ENCODE results near the gene CYP26B1. TPM values are rescaled to one million over a fixed set of nuclear protein-coding genes. Genes with fewer than 3 reads are reported as not detected.

The CYP26B1 gene
- total and polyA plus RNA-seq, 11 donors, result 0.76 to 5.9 (median 2.1) TPM

DNA sequence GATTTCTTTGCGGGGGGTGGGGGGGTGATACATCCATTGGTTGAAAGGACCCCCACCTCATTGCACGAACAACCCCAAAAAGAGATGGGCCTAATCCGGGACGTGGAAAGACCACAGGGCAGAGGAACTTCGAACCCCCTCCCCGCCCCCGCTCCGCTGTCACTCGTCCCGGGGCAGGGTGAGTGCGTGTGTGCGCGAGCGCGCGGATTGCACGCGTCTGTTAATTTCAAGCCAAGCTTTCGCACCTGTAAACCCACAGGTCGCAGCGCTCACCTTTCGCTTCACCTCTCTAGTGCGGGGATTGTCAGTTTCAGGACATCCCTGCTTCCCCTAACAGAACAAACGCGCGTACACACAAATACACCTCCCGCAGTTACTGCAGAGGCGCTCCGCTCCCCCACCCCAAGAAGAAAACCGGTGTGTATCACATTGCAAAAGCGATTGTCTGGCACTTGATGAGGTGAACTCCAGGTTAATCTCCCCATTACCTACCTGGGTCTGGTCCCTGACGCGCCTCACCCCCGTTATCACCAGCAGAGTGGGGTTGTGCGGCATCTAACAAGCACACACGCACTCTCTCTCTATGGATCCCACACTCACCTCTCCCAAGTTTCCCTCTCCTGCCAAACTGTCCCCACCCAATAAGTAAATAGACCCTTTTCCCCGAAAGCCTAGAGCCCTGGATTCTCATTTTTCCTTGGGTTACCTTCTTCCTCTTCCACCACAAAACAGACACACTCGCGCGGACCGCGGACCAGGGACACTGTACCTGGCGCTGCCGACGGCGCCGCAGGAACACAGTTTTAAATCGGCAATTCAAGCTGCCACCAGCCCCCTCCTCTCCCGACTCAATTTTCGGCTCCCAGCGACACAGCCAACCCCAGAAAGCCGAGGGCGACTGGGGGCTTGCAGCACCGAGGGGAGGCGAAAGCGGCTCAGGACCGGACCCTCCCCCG is 1.0 kb downstream of the CYP26B1 start:
- peaks cover 7 to 83% (median 68%) of the 10 kb centered on the region in 12 donors for H3K4me1 ChIP-seq
- H3K27ac ChIP-seq, result no peak overlapping the region
- 3 to 6% (median 5%) methylated on average over 51 to 58 of the region's 58 CpGs for WGBS, 4 donors
- intact Hi-C loops (cut with DNase I), result loop anchor here in 8 of 10 donors (5.0 to 10.0 kb wide), 6 partner anchors 344 to 599 kb away; no protein-coding TSS in a partner anchor
- peak overlapping the region; percentile 6 to 65 (median 41) for H3K4me3 ChIP-seq
- no peaks in the 10 kb centered on the region for H3K9me3 ChIP-seq
- H3K36me3 ChIP-seq, result no peaks in the 10 kb centered on the region
- peaks cover 15 to 85% (median 46%) of the 10 kb centered on the region in 9 donors for H3K27me3 ChIP-seq
- DNase-seq (peak in 4 of 5 donors; percentile 6 to 56 (median 20)), ATAC-seq (no peak)
- TF ChIP-seq POLR2A (IDR thresholded peaks at IDR 0.05), result no peak
- TF ChIP-seq, protein P1, sequence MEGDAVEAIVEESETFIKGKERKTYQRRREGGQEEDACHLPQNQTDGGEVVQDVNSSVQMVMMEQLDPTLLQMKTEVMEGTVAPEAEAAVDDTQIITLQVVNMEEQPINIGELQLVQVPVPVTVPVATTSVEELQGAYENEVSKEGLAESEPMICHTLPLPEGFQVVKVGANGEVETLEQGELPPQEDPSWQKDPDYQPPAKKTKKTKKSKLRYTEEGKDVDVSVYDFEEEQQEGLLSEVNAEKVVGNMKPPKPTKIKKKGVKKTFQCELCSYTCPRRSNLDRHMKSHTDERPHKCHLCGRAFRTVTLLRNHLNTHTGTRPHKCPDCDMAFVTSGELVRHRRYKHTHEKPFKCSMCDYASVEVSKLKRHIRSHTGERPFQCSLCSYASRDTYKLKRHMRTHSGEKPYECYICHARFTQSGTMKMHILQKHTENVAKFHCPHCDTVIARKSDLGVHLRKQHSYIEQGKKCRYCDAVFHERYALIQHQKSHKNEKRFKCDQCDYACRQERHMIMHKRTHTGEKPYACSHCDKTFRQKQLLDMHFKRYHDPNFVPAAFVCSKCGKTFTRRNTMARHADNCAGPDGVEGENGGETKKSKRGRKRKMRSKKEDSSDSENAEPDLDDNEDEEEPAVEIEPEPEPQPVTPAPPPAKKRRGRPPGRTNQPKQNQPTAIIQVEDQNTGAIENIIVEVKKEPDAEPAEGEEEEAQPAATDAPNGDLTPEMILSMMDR (IDR thresholded peaks at IDR 0.05), result no peak

DNA sequence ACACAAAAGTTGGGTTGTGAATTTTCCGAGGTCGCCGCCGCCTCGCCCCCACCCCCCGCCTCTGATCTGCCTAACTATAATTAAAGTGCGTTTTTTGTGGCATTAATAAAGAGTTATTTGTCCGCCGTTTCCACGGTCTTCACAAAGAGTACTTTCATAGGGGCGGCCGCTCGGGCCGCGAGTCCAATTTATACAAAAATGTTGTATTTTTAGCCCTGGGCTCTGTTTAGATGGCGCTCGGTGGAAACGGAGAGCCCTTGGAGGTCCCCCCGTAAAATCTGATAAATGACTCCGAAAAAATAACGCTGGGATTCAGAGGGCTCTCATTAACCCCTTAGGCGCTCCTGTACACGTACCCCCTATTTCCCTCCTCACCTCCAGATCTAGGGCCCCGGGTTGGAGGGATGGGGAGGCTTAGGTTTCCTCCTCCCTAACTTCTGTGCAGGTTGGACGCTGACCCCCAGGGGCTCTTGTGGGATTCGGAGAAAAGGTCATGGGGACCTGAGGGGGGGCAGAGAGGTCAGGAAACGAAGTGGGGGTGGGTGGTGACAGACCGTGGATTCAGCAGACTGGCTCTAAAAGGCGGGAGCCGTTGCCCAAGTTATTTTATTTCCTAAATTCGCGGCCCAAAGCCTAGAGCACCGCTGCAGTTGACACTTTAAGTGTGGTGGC is 1.9 kb downstream of the CYP26B1 start:
- Histone ChIP-seq H3K4me1 (peaks cover 7 to 83% (median 68%) of the 10 kb centered on the region in 12 donors), H3K27ac (peak overlapping the region in 3 of 12 donors; percentile 3 to 82 (median 66)), H3K36me3 (no peaks in the 10 kb centered on the region), H3K4me3 (peak overlapping the region; percentile 35 to 67 (median 58)), H3K27me3 (peaks cover 15 to 79% (median 46%) of the 10 kb centered on the region in 9 donors), H3K9me3 (no peaks in the 10 kb centered on the region)
- ATAC-seq (no peak), DNase-seq (peak in 2 of 5 donors; percentile 5 to 18)
- 2 to 3% (median 3%) methylated on average over 31 to 33 of the region's 33 CpGs for WGBS, 4 donors
- intact Hi-C loops (cut with DNase I), result loop anchor here in 8 of 10 donors (5.0 to 10.0 kb wide), 6 partner anchors 343 to 599 kb away; no protein-coding TSS in a partner anchor
- TF ChIP-seq, protein P1 (IDR thresholded peaks at IDR 0.05), result no peak
- no peak for TF ChIP-seq POLR2A (IDR thresholded peaks at IDR 0.05)

DNA sequence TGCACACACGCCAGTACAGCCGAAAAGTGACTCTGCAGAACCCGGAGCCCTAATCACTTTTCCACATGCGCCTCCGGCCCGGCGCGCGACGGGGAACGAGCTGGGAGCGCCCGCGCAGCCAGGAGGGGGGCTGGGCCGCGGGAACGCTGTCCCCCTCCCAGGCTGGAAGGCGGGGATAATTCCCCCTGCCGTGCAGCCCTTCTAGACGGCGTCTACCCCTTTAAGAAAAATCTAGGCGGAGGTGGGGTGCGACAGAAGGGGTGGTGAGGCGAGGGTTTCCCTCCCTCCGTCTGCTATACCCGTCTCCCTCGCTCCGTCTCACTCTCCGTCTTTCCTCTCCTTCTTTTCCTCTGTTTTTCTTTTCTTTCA is 2.4 kb downstream of the CYP26B1 start:
- 0% methylated on average over 27 to 29 of the region's 29 CpGs for WGBS, 4 donors
- Histone ChIP-seq H3K27ac (peak overlapping the region in 6 of 12 donors; percentile 65 to 82 (median 72)), H3K9me3 (no peaks in the 10 kb centered on the region), H3K4me3 (peak overlapping the region; percentile 35 to 67 (median 58)), H3K36me3 (no peaks in the 10 kb centered on the region), H3K27me3 (peaks cover 15 to 75% (median 46%) of the 10 kb centered on the region in 9 donors), H3K4me1 (peaks cover 7 to 79% (median 68%) of the 10 kb centered on the region in 12 donors)
- peak; percentile 30 to 62 (median 55) for DNase-seq
- ATAC-seq, result peak in 3 of 4 donors; percentile 4 to 15 (median 6)
- intact Hi-C loops (cut with DNase I), result loop anchor here in 8 of 10 donors (5.0 to 10.0 kb wide), 6 partner anchors 343 to 600 kb away; no protein-coding TSS in a partner anchor
- no peak for TF ChIP-seq POLR2A (IDR thresholded peaks at IDR 0.05)

DNA sequence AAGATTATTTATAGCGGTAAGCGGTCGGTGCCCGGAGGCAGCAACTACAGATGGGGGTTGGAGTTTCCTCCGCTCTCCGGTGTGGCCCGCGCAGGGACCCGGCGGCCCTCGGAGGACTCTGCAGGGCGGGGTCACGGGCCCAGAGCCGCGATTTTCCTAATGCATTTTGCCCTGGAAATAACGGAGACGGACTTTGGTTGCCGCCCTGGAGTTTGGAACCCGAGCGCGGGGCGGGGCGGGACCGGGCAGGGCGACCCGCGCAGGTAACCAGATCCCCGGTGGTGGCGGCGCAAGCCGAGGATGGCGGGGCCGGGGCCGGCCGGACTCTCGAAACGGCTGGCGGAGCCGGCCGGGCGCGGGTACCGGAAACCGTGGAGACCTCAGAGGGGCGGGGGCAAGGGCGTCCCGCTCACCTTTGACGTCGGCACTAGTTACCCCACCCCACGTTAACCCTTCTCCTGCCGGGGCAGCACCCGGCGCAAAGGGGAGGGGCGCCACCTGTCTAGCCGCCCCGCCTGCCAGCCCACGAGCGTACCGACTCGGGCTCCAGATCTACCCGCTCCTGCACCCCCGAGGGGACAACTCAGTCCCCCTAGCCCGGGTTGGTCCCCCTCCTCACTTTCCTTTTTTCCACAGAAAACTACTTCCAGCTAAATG is 2.9 kb downstream of the CYP26B1 start:
- Histone ChIP-seq H3K36me3 (no peaks in the 10 kb centered on the region), H3K4me3 (peak overlapping the region; percentile 35 to 67 (median 58)), H3K27me3 (peaks cover 15 to 70% (median 41%) of the 10 kb centered on the region in 9 donors), H3K9me3 (no peaks in the 10 kb centered on the region), H3K4me1 (peaks cover 7 to 74% (median 63%) of the 10 kb centered on the region in 12 donors), H3K27ac (peak overlapping the region in 8 of 12 donors; percentile 15 to 82 (median 67))
- intact Hi-C loops (cut with DNase I), result loop anchor here in 8 of 10 donors (5.0 to 10.0 kb wide), 6 partner anchors 342 to 600 kb away; no protein-coding TSS in a partner anchor
- no peak for TF ChIP-seq POLR2A (IDR thresholded peaks at IDR 0.05)
- TF ChIP-seq, protein P1 (IDR thresholded peaks at IDR 0.05), result no peak
- DNase-seq (peak; percentile 61 to 84 (median 67)), ATAC-seq (peak in 3 of 4 donors; percentile 70 to 79 (median 79))
- 0 to 1% (median 1%) methylated on average over 7 to 63 of the region's 63 CpGs for WGBS, 4 donors

All from heart left ventricle (tissue), 16 donors.